Epithelial cell of prostate (primary cell): Measurements from ENCODE around the gene SMIM7.

Source experiments
- DNase-seq: peaks from one replicate; pipeline ENCODE4 v3.0.0-alpha.2; 2011; ENCODE audit warnings: low read depth, low spot score
- H3K27ac ChIP-seq: fragments of 450-650 bp; 2 replicates; pipeline ENCODE4 v1.5.1; 2017; ENCODE audit warnings: mild to moderate bottlenecking

The SMIM7 gene

DNA sequence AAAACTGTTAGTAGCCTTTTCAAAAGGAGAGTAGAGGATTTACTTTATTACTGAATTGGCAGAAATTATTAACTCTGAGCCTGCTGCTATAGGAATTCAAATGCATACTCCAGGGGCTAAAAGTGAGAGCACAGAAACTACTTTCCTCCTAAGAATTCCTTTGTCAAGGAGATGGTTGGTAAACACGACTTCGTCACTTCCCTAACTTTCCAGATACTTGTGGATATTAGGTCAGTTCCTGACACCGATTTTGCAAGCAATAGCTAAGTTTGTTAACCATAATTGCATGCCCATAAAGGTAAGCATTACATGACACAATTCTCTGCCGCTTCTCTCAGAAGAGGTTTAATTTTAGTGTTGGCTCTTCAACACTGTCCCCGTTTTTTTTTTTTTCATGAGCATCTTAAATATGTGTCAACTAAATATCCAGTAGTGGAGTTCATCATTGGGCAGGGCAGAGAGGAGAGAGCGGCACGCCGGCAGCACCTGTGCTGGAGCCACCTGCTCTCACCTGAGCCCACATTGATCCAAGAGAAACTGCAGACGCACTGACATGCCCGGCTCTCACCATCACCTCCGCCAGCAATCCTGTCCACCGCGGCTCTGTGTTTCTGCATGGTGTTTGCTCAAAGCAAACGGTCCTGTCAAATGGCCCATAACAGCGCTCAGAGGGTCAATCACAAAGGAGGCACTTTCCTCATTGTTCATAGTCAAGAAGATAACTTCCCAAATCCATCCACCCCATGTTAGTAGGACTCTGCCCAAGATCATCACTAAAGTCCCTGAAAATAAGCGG, 34.6 kb downstream of the SMIM7 start:
- no peak overlapping the region for H3K27ac ChIP-seq
- no peak for DNase-seq

DNA sequence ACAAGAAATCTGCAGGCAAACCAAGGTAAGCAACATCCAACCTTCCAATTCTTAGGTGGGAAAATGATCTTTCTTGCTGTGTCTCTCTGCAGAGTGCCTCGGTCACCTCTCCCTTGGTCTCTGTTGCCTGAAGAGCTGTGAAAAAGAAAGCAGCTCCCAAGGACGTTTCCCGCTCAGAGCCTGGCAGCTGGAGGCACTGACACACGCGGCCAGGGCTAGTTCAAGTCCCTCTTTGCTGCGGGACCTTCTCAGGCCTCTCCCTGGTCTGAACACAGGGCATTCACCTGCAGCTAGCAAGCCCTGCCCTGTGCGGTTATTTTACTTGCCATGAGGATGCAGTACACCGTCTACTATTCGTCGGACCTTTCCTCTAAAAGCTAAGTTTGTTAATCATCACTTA, 35.7 kb downstream of the SMIM7 start:
- no peak for DNase-seq
- H3K27ac ChIP-seq: no peak overlapping the region

DNA sequence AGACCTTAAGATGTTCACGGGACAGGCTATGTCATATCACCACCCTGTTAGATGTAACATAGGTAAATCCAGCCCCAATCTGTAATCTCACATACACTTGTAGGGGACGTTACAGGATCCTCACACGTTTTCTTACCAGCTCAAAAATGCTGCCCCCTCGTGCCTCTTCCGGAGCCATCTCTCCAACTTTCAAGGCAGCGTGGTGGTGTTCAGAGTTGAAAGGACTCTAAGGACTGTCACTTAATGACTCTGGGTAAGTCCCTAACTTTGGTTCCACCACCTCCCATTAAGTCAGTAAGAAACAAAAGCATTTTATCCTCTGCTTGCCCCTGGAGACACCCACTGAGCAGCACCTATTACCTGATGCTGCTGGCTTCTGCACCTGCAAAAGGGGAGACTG, 36.4 kb downstream of the SMIM7 start:
- no peak overlapping the region for H3K27ac ChIP-seq
- DNase-seq: no peak

DNA sequence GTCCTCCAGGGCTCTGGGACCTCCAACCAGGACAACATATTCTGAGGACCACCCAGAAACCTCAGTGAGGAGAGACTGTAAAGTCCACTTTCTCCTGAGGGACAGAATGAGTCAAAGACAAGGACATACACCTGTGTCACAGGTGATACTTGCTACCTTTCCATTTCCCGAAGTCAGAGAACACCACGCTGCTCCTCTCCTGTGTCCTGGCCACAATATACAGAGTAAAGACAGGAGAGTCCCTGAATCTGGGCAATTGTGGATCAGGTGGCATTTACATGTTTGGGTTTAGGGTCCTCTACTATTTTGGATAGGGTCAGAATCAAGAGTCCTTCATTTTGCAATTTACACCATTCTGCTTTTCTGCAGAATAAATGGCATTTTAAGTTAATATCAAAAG, 36.9 kb downstream of the SMIM7 start:
- DNase-seq: no peak
- H3K27ac ChIP-seq: no peak overlapping the region

DNA sequence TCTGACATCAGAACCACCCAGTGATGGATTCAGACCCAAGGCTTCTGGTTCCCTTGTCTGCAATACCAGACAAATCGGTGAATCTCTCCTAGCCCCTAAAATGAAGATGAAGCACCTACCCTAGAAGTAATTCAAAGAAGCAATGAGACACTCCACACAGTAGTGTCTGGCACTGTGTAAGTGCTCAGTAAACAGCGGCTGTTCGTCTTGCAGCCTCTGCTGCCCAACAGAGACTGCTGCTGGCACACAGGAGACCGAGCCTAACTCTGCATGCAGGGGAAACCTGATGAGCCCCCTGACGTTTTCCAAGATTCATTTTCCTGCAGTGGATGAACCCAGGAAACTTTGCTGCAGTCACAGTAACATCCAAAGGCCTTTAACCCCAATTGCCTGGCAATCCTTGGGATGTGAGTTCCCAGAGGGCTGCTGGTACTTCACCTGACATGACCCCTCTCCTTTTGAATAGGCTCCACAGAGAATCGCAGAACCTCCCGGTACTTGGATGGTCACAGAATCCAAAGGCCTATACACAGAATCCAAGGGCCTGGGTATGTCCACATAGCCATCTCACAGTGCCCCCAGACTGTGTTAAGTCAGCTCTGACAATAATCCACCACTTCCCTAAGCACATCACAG, 38.7 kb downstream of the SMIM7 start:
- no peak for DNase-seq
- no peak overlapping the region for H3K27ac ChIP-seq

DNA sequence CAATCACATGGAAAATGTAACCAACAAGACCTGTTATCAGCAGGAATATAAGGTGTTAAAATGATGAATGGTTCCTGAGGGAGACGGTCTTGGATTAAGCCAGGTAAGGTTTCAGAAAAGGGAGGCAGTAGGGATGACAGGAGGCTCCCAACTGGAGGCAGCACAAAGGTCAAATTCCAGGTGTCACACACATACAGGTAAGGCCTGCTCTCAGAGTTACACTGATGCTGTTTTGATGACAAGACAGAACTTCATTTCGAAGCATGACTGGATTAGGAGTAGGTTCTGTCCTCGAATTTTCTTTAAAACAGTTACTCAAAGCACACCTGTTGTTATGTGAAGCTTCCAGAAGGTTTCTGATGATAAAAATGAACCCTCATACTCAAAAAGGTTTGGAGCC, 39.4 kb downstream of the SMIM7 start:
- no peak overlapping the region for H3K27ac ChIP-seq
- no peak for DNase-seq

DNA sequence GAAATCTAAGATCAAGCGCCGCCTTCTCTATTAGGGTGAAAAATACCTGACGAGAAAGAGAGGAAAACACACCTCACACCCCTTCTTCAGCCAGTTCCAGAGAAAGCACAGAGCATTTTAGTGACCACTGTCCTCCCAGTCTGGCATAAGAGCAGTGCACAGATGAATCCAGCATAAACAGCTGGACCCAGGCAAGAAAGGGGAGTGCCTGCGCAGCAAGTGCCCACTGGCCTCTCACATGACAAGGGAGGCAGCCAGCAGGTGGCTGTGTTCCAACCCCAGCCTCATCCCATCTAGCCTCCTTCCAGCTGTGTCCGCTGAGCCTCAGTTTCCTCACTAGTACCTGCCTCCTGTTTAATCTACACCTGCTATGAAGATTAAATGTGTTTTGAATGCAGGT, 39.9 kb downstream of the SMIM7 start:
- DNase-seq: no peak
- H3K27ac ChIP-seq: no peak overlapping the region

DNA sequence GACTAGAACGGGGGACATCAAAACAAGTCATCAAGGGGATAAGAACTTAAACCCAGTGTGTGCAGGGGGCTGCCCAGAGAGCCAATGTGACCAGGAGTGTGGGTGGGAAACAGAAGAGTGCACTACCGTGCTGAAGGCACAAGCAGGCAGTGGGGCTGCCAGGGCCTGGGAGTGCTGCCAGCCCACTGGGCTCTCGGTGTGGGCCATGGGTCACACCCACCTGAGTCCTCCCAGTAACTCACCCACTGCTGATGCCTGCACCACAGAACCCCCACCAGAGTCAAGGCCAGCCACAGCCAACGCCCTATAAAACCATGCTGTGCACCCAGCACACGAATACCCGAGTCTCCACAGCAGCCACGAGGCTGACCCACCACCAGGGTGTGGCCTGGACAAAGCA, 40.5 kb downstream of the SMIM7 start:
- no peak overlapping the region for H3K27ac ChIP-seq

DNA sequence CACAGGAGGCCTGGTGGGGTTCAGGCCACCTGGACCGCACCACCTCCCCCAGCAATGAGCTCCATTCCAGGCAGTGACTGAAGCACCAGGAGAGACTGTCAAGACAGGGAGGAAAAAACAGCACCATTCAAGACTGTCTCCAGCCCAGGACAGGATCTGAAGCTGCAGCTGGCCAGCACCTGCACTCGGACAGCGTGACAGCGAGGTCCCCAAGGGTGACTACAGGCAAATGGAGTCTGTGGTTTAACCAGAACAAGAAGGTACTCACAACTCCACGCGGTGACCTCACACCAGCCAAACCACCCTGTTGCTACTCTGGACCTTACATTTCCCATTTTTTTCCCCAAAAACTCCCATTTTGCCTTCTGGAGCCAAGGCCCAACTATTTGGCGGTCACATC, 41.7 kb downstream of the SMIM7 start:
- H3K27ac ChIP-seq: no peak overlapping the region
- no peak for DNase-seq

More for the DNA sequence above, 40.5 kb downstream of the SMIM7 start:
- no peak for DNase-seq

DNA sequence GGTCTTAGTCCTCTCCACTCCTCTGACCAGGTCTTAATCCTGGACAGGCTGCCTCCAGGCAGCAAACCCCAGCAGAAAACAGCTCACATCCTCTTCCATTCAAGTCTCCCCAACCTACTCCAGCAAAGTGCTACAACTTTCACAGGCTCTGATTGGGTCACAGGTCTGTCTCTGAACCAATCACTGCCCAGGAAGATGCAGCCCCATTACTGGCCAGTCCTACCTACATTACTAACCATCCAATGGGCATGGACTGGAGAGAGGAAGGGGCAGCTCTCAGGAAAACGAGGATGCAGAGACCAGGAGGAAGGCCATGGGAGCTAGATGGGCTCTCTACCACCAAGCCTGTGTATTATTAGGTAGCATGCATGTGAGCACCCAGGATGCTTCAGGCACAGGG, 44.1 kb downstream of the SMIM7 start:
- no peak overlapping the region for H3K27ac ChIP-seq
- no peak for DNase-seq

DNA sequence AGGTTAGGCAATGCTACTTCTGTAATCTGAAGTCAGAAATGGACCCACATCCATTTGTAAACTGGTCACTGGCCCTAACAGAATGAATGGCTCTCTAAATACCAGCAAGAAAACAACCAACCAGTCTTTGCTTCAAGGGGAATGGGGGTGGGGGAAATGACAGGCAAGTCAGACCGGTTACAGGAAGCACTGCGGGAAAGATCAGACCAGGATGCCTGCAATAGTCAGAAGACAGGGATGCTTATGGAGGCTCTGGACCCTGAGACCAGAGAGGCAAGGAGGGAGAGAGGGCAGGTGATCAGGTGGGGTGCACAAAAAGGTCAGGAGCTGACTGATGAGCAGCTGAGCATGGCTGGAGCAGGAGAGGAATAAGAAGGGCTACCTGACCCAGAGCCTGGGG, 45.0 kb downstream of the SMIM7 start:
- H3K27ac ChIP-seq: no peak overlapping the region
- no peak for DNase-seq

DNA sequence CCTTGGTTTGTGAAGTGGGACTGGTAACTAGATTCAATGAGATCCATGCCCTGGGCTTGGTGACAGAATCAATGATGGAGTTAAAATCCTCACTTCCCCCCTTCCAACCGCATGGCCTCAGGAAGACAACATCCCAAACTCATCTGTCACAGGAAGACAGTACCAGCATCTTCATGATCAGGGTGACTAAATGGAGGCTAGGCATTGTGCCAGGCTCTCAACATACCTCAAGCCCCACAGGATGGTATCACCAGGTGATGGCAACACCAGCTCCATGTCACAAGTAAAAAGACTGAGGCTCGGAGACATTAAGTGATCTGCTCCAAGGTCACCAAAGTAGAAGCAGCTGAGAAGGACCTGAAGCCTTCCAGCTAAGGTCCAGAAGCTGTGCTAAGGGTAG, 46.1 kb downstream of the SMIM7 start:
- H3K27ac ChIP-seq: no peak overlapping the region
- no peak for DNase-seq

DNA sequence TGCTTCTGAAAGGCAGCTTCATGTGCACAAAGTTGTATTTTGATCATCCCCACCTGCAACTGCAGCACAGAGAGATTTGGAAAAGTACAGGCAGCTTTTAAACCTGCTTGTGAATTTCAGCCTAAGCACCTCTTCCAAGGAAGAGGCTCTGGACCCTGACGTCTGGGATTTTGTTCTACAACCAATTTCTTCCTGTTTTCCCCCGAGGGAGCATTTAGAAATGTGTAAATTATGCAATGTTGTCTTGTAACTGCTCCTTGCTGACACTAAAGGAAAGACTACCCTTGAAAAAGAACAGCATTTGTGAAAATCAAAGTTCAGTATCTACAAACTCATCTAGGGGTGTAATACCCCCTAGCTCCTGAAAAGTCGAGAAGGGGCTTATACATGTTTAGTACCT, 47.3 kb downstream of the SMIM7 start:
- no peak for DNase-seq

DNA sequence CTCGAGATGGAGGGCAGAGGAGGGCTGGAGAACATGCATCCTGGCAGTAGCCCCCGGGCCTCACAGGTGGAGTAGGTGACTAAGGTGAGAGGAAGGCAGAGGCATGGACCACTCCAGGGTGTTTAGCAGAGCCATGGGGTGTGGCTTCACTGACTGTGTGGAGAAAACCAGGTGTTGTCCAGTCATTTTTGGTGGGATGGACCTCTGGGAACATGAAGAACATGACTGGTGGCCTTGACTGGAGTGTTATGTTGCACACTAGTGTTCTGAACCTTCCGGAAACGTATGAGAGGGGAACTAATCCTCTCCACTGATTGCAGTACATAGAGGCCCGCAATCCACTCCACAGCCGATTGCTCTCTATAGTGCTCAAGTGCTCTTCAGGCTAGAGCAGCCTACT, 48.8 kb downstream of the SMIM7 start:
- H3K27ac ChIP-seq: no peak overlapping the region
- no peak for DNase-seq

More for the DNA sequence above, 47.3 kb downstream of the SMIM7 start:
- no peak overlapping the region for H3K27ac ChIP-seq

DNA sequence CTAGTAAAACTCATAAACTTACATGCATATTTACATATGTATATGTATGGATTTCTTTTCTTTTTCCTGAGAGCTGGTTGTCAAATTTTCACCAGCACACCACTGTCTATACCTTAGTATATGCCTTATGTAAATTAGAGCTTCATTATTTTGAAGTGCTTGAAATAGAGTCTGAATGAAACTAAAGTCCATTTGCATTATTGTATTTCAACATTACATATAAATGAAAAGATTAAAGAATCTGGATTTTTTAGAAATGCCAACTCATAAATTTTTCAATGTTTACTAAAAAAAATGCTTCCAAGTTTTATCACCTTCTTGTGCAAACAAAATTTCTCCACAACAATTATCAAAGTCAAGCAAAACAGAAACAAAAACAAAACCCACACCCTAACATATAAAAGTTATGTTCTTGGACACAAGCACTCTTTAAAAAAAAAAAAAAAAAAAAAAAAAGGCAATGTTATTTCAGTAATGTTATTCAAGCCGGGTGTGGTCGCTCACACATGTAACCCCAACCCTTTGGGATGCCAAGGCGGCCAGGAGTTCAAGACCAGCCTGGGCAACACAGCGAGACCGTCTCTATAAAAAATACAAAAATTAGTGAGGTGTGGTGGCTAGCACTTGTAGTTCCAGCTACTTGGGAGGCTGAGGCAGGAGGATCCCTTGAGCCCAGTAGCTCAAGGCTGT, 50.3 kb downstream of the SMIM7 start:
- DNase-seq: no peak
- no peak overlapping the region for H3K27ac ChIP-seq

DNA sequence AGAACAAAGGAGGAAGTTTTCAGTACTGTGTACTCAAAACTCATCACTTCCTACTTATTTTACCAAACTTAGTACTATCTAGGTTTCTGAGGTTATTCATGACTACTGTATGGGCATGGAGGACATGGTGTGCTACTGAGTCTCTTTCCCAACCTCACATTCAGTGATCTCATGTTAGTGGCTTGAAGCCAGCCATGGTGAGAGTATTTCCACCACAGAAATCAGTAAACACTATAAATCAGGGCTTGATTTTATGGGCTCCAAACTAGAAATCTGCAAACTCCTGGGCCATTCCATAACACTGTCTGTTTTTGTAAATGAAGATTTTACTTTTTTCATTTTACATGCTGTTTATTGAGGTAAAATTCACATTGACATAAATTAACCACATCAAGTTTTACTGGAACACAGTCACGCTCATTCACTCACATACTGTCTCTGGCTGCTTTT, 51.6 kb downstream of the SMIM7 start:
- DNase-seq: no peak
- H3K27ac ChIP-seq: peak overlapping the region; percentile 45

DNA sequence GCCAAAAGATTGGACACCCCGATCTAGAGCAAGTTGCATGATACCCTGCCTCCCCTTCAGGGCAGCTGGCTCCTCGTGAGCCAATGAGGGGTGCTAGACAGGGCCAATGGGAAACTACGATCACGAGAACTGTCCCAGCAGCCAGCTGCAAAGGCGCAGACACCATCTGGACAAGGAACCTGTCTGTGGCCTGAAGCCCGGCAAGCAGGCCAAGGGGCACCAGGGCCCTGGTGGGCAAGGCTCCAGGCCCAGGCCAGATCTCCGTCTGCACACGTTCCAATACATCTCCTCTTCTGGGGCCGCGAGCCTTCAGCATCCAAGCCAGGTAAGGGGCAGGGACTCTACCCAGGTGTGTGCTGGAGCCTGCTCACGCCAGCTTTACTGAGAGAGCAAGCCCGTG, 52.1 kb downstream of the SMIM7 start:
- peak overlapping the region; percentile 45 for H3K27ac ChIP-seq
- DNase-seq: no peak

DNA sequence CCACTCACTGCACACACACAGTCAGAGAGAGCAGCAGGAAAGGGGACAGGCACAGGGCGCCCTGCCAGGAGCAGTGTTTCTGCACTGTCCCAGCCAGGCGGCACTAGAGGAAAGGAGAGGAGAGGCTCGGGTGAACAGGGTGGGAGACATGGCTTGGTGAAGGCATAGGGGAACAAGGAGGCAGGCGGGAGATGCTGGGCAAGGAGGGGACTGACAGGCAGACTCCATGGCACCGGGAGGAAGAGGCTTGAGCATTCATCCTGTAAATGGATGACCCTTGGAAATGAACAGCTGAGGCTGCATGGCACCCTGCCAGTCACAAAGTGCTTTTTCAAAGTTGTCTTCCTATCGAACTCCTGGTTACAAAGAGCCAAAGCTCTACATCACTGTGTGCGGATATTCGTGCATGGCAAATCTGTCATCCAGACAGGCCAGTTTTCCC, 54.4 kb downstream of the SMIM7 start:
- no peak overlapping the region for H3K27ac ChIP-seq
- DNase-seq: no peak

DNA sequence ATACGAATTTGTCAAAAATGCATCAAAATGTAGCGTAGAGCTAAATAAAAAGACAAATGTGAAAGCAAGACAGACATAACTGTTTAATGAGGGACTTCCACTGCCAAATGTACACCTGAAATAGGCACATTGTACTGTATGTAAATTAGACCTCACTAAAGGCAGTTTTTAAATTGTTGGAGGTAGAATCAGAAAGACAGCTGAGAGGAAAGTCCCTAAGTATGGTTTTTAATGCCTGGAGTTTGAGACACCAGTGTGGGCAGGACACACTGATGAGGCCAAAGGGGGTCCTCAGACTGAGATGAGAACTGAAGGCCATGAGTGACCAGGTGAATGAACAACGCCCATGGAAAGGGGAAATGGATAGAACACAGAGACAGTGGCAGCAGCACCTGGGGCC, 54.8 kb downstream of the SMIM7 start:
- DNase-seq: no peak
- H3K27ac ChIP-seq: no peak overlapping the region

DNA sequence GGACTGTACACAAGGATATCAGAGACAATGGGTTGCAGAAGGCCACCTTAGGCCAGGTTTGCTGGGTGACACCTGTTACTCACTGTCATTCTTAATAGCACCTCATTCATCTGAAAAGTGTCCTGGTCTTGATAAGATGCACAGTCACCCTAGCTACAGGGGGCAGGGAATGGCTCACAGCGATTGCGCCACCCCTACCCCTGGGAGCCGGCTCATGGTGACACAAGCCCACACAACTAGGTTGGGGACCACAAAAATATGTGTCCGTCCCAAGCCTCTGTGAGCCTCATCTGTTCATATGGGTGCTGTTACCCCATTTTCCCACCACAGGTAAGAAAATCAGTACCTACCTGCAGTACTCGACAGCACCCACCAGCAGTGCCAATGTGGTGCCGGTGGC, 55.3 kb downstream of the SMIM7 start:
- no peak overlapping the region for H3K27ac ChIP-seq
- no peak for DNase-seq

DNA sequence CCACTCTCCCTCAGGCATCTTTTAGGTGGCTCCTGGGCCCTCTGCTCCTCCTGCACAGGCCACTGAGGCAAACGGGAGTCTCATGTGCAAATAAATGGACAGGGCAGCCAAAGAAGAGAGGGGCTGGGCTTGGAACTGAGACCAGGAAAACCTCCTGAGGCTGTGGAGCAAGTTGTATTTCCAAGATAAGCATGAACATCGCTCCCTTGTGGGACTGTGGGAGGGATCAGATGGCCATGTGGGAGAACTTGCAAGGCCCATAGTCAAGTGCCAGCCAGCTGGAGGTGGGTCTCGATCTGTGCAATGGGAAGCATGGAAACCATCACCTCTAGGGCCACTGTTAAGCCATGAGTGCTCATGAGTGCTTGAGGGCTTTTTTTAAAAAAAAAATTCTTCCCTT, 56.9 kb downstream of the SMIM7 start:
- DNase-seq: no peak
- no peak overlapping the region for H3K27ac ChIP-seq
